ENCODE data around the gene CLEC9A.
A peak's percentile ranks its signal among the peaks of the same experiment; 100 is the strongest.

Gene CLEC9A

GRCh38 chr12:10069099-10069498, 38.6 kb downstream of the CLEC9A start:
- H3K27ac ChIP-seq: peak overlapping the region in 6 of 11 experiments; percentile 15 to 98 (median 80); a peak in 12 of 22 replicates
- peak overlapping the region in 6 of 11 experiments; percentile 52 to 80 (median 76); a peak in 11 of 22 replicates for H3K4me2 ChIP-seq
- no peak for TF ChIP-seq Cebpa-rat (IDR thresholded peaks at IDR 0.05)

GRCh38 chr12:10069976-10070375, 39.5 kb downstream of the CLEC9A start:
- Histone ChIP-seq H3K4me2 (peak overlapping the region in 3 of 11 experiments; percentile 58 to 80 (median 76); a peak in 5 of 22 replicates), H3K4me3 (no peak overlapping the region), H4K20me1 (no peaks in the 10 kb centered on the region), H3K36me3 (peaks cover 0 to 6% (median 0%) of the 10 kb centered on the region in 11 experiments; a peak in 1 of 22 replicates), H3K9ac (no peak overlapping the region; a peak in 1 of 22 replicates), H3K9me3 (replicated peaks in 1 of 11) (peaks cover 0 to 12% (median 0%) of the 10 kb centered on the region in 11 experiments; a peak in 4 of 22 replicates), H3K4me1 (peaks cover 14 to 62% (median 23%) of the 10 kb centered on the region in 10 experiments), H3K27ac (peak overlapping the region in 4 of 11 experiments; percentile 72 to 98 (median 90); a peak in 7 of 22 replicates), H3K27me3 (no peaks in the 10 kb centered on the region)
- TF ChIP-seq Cebpa-rat (IDR thresholded peaks at IDR 0.05): no peak

More at GRCh38 chr12:10069099-10069498, 38.6 kb downstream of the CLEC9A start:
- Histone ChIP-seq H3K4me3 (no peak overlapping the region), H3K4me1 (peaks cover 14 to 69% (median 24%) of the 10 kb centered on the region in 10 experiments), H3K36me3 (peaks cover 0 to 6% (median 0%) of the 10 kb centered on the region in 11 experiments; a peak in 1 of 22 replicates), H3K27me3 (no peaks in the 10 kb centered on the region), H4K20me1 (no peaks in the 10 kb centered on the region), H3K9ac (peak overlapping the region in 5 of 11 experiments; percentile 12 to 79 (median 66); a peak in 8 of 22 replicates), H3K9me3 (replicated peaks in 1 of 11) (peaks cover 0 to 12% (median 0%) of the 10 kb centered on the region in 11 experiments; a peak in 4 of 22 replicates)

- Histone ChIP-seq H3K36me3 (peaks cover 0 to 6% (median 0%) of the 10 kb centered on the region in 11 experiments; a peak in 1 of 22 replicates), H3K9me3 (replicated peaks in 1 of 11) (peaks cover 0 to 12% (median 0%) of the 10 kb centered on the region in 11 experiments; a peak in 4 of 22 replicates), H3K4me2 (peak overlapping the region in 2 of 11 experiments; percentile 58 to 80; a peak in 3 of 22 replicates), H3K4me3 (no peak overlapping the region), H3K27ac (peak overlapping the region in 3 of 11 experiments; percentile 89 to 98 (median 92); a peak in 5 of 22 replicates), H3K4me1 (peaks cover 10 to 58% (median 19%) of the 10 kb centered on the region in 10 experiments), H3K27me3 (no peaks in the 10 kb centered on the region), H4K20me1 (no peaks in the 10 kb centered on the region), H3K9ac (no peak overlapping the region)
- TF ChIP-seq Cebpa-rat (IDR thresholded peaks at IDR 0.05): no peak
Measured at GRCh38 chr12:10070380-10070779, 39.9 kb downstream of the CLEC9A start.

- Histone ChIP-seq H3K4me3 (no peak overlapping the region), H3K27ac (no peak overlapping the region), H3K9me3 (replicated peaks in 1 of 11) (peaks cover 0 to 12% (median 0%) of the 10 kb centered on the region in 11 experiments; a peak in 4 of 22 replicates), H3K36me3 (peaks cover 0 to 6% (median 0%) of the 10 kb centered on the region in 11 experiments; a peak in 1 of 22 replicates), H3K9ac (no peak overlapping the region), H3K27me3 (no peaks in the 10 kb centered on the region), H4K20me1 (no peaks in the 10 kb centered on the region), H3K4me1 (peaks cover 6 to 42% (median 17%) of the 10 kb centered on the region in 10 experiments; a peak in 19 of 20 replicates), H3K4me2 (no peak overlapping the region)
- TF ChIP-seq Cebpa-rat (IDR thresholded peaks at IDR 0.05): no peak
Measured at GRCh38 chr12:10072131-10072530, 41.6 kb downstream of the CLEC9A start.

- H3K36me3 ChIP-seq: peaks cover 0 to 6% (median 0%) of the 10 kb centered on the region in 11 experiments; a peak in 1 of 22 replicates
- no peak overlapping the region for H3K9ac ChIP-seq
- H3K27me3 ChIP-seq: no peaks in the 10 kb centered on the region
- no peak overlapping the region for H3K4me2 ChIP-seq
- no peak overlapping the region for H3K4me3 ChIP-seq
- no peak overlapping the region for H3K27ac ChIP-seq
- H4K20me1 ChIP-seq: no peaks in the 10 kb centered on the region
- H3K4me1 ChIP-seq: peaks cover 7 to 31% (median 13%) of the 10 kb centered on the region in 10 experiments
- TF ChIP-seq Cebpa-rat (IDR thresholded peaks at IDR 0.05): no peak
- peaks cover 0 to 12% (median 0%) of the 10 kb centered on the region in 11 experiments; a peak in 4 of 22 replicates for H3K9me3 ChIP-seq (replicated peaks in 1 of 11)
Measured at GRCh38 chr12:10073261-10073660, 42.8 kb downstream of the CLEC9A start.

- Histone ChIP-seq H3K4me2 (no peak overlapping the region), H3K9me3 (replicated peaks in 1 of 11) (peaks cover 7 to 18% (median 11%) of the 10 kb centered on the region in 11 experiments), H4K20me1 (no peaks in the 10 kb centered on the region), H3K36me3 (peaks cover 0 to 13% (median 0%) of the 10 kb centered on the region in 11 experiments; a peak in 3 of 22 replicates), H3K4me1 (peaks cover 9 to 26% (median 22%) of the 10 kb centered on the region in 10 experiments; a peak in 19 of 20 replicates), H3K27ac (no peak overlapping the region), H3K9ac (no peak overlapping the region), H3K4me3 (no peak overlapping the region), H3K27me3 (no peaks in the 10 kb centered on the region)
- no peak for TF ChIP-seq Cebpa-rat (IDR thresholded peaks at IDR 0.05)
Measured at GRCh38 chr12:10075451-10075850, 45.0 kb downstream of the CLEC9A start.

GRCh38 chr12:10082117-10082874, 51.8 kb downstream of the CLEC9A start:
- no peak overlapping the region for H3K4me3 ChIP-seq
- peaks cover 0 to 22% (median 0%) of the 10 kb centered on the region in 11 experiments; a peak in 3 of 22 replicates for H3K36me3 ChIP-seq
- H4K20me1 ChIP-seq: no peaks in the 10 kb centered on the region
- peaks cover 43 to 62% (median 55%) of the 10 kb centered on the region in 11 experiments for H3K9me3 ChIP-seq (replicated peaks in 1 of 11)
- no peak for TF ChIP-seq Cebpa-rat (IDR thresholded peaks at IDR 0.05)
- H3K27me3 ChIP-seq: no peaks in the 10 kb centered on the region
- H3K27ac ChIP-seq: peak overlapping the region in 2 of 11 experiments; percentile 1 to 36; a peak in 3 of 22 replicates
- no peak overlapping the region for H3K9ac ChIP-seq
- H3K4me1 ChIP-seq: peaks cover 16 to 39% (median 26%) of the 10 kb centered on the region in 10 experiments
- H3K4me2 ChIP-seq: peak overlapping the region in 5 of 11 experiments; percentile 2 to 63 (median 27); a peak in 8 of 22 replicates

- H3K9me3 ChIP-seq (replicated peaks in 1 of 11): peaks cover 43 to 60% (median 53%) of the 10 kb centered on the region in 11 experiments
- H3K36me3 ChIP-seq: peaks cover 0 to 22% (median 0%) of the 10 kb centered on the region in 11 experiments; a peak in 3 of 22 replicates
- peaks cover 0 to 51% (median 7%) of the 10 kb centered on the region in 10 experiments; a peak in 13 of 20 replicates for H3K4me1 ChIP-seq
- H3K27ac ChIP-seq: no peak overlapping the region
- no peak overlapping the region for H3K9ac ChIP-seq
- H3K27me3 ChIP-seq: no peaks in the 10 kb centered on the region
- H4K20me1 ChIP-seq: no peaks in the 10 kb centered on the region
- TF ChIP-seq Cebpa-rat (IDR thresholded peaks at IDR 0.05): no peak
- no peak overlapping the region for H3K4me3 ChIP-seq
- no peak overlapping the region for H3K4me2 ChIP-seq
Measured at GRCh38 chr12:10084733-10085132, 54.3 kb downstream of the CLEC9A start.

Measured in BLaER1 treated with 17β-estradiol and CSF1 and Interleukin-3, amounts not matched to agents 10 nM and 100 nM (cell line).